Measurements from ENCODE around the gene GANAB. TPM values are rescaled to one million over a fixed set of nuclear protein-coding genes. Genes with fewer than 3 reads are reported as not detected.
"Not testable (repeated sequence)": the region's sequence is repeated elsewhere in the genome, so short reads cannot be mapped to it uniquely, and the experiment has no call there.

The GANAB gene
- total RNA-seq, 1 experiment from 2014 or later: 314 TPM

DNA sequence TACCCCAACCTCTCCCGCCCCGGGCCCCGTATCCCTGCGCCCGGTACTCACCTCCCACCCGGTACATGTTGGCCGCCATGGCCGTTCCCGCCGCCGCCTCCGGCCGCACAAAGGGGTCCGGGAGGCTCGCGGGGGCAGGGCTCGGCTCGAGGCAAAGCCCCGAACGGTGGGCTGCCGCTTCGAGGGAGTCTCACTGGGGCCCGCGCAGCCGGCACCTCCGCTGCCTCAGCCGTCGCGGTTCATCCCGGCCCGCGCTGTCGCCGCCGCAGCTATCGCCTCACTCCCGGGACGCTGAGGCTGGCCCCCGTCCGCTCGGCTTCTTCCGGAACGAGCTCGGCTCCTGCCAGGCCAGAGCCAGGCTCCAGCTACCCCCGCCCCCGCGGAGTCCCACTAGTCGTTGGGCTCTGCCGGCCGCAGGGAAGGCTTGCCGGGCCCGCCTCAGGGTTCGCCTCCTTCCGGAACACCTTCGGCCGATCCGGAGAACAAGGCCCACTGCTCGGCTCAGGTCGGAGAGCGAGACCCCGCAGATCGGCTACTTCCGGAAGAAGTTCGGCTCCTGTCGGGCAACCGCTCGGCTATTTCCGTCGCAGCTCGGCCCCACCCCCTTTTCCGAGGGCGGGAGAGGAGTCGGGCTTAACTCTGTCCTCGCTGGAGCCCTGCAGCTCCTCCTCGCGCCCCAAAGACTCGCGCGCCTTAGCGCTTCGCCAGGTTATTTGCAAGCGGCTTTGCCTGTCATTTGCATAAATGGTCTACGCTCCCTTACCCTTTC is 44.9 kb downstream of the GANAB start, which contains the start of gene MTA2:
TSS of gene MTA2 (minus strand) at position 494 of the 769 bp plus-strand sequence. CDS start at position 79, 415 bp downstream.
- peak; percentile 100 for DNase-seq (ENCODE audit: low spot score)

DNA sequence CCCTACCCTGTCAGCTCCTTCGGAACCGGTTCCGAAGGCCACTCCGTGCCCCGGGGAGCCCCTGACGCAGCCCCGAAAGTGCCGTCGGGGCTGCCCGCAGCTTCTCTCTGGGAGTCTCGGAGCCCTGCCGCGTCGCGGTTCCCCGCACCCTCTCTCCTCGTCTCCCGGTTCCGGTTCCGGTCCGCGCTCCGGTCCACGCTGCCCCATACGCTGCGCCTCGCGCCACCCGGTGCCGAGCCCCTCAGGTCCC is 45.4 kb downstream of the GANAB start:
- DNase-seq (ENCODE audit: low spot score): peak; percentile 43

DNA sequence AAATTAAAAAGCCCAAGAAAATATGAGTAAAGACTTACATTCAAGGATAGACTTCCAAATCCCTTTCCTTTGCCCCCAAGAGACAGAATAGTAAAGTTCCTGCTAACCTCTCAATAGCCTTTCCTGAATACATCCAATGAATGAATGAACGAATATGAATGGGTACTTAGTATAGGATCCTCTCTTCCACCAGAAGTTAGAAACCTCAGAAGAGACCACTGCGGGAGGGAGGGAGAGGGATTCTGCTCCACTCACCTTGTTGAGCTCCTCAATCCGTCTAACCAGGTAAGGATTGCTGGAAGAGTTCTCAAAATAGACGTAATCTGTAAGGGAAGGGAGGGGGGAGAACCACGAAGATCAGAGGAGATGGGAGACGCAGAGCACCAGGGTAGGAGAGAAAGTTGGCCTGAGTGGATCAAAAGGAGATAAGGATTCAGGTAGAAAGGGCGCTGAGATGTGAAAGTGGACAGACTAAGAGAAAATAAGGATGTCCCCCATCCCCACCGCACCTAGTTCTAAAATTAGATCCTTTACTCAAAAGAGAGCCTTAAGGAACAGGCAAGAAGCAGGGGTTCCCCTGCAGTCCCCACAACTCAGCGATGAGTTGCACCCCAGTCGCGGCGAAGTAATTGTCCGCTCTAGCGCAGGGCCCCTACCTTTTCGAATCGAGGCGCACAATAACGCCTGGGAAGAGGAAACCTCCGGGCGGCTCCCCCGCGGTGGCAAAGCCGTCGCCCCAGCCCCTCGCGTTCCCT is 45.9 kb downstream of the GANAB start:
- DNase-seq (ENCODE audit: low spot score): peak; percentile 38

DNA sequence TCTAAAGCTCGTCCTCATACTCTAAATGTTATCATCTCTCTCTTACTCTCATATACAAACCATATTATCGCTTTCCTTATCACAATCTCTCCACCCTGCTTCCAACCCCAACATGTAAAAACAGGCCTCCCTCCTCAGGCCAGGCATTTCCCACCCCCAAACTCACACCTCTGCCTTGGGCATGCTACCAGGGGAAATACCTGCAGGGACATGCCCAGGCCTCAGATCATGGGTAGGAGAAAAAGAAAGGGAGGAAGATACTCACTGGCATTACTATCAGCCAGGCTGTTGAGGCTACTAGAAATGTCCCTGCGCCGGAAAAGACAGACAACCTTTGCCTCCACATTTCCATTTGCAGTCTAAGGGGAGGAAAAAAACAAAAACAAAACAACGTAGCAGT is 46.5 kb downstream of the GANAB start:
- no peak for DNase-seq (ENCODE audit: low spot score)

DNA sequence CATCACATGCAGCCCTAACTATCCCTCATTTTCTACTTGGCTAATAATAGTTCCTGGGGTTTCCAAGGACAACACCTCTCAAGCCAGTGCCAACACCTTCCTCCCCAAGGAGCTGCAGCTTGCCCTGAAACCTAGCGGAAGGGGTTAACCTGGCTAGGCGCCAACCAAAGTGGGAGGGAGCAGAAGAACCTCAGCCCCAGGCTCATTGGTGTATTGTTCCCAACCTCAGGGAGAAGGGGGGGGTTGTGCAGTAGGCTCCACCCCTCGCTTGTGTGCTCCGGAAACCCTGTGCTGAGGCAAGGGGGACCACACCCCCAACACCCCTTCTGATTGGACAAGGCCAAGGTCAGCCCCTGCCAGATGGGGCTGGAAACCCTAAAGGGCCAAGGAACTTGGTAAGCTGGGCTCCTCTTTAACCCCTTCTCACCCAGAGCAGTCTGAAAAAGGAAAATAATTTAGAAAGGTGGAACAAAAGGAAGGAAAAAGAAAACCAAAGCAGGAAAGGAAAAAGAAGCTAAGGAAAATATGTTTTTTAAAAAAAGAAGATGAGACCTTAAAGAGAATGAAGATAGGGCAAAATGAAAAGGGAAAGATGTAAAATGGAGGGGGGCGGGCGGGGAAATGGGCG is 47.2 kb downstream of the GANAB start:
- DNase-seq (ENCODE audit: low spot score): peak; percentile 96

DNA sequence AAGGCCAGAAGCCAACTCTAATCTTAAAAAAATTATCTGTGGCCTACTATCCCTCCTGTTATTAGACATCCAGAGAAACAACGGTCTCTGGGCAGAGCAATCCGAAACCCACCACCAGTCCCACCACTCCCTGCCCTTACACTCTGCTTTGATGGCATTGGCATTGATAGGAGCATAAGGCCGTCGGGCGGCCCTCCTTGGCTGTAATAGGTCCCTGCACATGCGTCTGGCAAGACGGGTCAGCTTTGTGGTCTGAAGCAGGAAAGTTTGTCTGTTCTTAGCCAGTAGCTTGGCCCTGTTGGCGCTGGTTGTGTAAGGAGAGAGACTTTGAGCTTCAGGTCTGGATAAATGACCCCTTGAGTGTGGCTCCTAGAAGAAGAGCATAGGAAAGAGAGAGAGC is 51.3 kb downstream of the GANAB start:
- no peak for DNase-seq (ENCODE audit: low spot score)

DNA sequence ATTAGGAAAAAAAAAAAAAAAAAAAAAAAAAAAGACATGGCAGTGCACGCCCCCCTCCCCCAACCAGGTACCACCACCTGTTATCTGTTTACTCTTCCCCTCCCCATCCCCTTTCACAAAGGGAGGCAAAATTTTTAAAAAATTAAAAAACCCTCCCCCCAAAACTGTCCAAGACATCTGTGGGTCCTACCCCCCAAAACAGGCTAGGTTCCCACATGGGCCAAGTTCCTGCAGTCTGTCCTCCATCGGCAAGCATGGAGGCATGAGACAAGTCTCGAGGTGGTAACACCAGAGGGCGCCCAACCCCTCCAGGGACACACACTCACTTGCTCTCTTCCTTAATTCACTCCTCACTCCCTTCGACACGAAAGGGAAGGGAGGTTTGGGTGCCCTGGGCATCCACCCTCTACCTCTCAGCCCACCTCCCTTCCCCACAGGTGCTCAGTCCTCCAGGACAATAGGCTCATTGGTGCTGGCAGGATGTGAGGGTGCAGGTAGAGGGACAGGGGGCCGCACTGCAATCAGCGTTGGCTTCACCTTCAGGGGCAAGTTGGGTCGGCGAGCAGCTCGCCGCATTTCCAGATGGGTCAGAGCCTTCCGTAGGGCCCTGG is 52.9 kb downstream of the GANAB start:
- DNase-seq (ENCODE audit: low spot score): peak; percentile 88

DNA sequence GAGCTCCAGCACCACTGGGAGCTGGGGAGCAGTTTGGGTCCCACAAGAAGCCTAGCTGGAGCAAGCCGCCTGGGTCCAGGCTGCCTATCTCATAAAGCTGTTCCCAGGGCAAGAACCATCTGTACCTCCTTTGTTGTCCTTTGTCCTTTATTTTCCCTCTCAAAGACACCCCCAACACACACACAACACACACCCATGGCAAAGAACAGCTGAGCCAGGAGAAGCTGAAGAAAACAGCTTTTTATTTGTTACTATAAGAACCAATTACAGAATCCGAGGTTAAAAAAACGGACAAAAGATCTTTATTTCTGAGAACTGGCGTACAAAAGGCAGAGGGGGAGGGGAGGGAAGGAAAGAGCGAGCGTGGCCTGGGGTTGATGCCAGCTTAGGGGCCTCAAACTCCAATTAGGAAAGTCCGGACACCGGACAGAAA is 53.4 kb downstream of the GANAB start:
- no peak for DNase-seq (ENCODE audit: low spot score)

DNA sequence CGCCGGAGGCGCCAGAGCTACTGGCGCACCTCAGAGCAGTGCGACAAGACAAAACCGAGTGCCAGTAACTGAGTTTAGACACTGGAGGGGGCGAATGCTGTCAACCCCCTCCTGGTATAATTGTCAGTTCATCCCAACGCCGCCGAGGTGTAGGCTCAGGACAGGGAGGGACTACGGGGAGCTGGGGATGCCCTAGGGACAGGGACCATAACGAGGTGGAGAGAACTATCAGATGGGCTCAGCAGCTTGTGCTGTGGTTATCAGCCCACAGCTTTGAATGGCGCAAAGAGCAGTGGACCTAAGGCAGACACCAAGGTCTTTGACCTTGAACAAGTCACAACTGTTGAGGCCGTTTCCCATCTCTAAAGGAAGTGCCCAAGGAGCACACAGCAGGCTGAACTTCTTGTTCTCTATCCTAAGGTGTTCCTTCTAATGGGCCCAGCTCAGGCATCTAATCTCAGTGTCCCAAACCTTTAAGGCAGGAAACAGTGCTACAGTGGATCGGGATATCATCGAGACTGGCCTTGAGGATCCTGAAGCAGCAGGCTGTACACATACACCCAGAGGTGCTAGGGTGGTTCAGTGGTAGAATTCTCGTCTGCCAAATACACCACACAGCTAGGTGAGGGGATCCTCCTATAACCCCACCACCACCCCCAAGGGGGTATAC is 54.1 kb downstream of the GANAB start:
- DNase-seq (ENCODE audit: low spot score): no peak

DNA sequence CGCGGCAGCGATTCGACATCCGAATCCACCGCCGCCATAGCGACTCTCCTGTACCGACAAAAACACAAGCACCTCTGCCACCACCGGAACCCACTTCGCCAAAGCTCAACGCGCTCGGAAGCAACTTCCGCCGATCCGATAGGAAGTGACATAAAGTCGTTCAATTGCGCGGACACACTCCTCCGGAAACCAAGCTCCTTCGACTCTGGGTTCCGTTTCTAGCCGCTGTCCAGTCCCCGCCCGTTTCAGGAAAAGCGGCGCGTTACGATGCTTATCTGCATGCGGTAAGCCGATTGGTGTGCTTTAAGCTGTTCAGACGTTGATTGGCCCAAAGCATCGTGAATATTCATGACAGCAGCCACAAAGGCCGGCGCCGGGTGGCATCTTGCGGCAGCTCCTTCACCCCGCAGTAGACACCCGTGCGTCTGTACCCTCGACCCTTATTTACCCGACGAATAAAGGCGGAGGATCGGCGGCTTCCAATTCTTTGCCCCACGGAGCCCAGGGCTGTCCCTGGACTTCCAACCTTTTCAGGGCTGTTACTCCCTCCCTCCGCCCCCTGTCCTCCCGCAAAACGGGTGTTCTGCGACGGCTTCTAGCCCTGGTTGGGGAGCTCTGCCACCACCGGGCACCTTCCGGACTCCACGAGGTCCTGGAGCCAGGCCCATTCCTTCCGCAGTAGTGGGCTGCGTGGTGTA is 54.8 kb downstream of the GANAB start, which contains the start of gene TUT1:
TSS of gene TUT1 (minus strand) at position 76 of the 698 bp plus-strand sequence. CDS start at position 38, 38 bp downstream.
- peak; percentile 100 for DNase-seq (ENCODE audit: low spot score)

DNA sequence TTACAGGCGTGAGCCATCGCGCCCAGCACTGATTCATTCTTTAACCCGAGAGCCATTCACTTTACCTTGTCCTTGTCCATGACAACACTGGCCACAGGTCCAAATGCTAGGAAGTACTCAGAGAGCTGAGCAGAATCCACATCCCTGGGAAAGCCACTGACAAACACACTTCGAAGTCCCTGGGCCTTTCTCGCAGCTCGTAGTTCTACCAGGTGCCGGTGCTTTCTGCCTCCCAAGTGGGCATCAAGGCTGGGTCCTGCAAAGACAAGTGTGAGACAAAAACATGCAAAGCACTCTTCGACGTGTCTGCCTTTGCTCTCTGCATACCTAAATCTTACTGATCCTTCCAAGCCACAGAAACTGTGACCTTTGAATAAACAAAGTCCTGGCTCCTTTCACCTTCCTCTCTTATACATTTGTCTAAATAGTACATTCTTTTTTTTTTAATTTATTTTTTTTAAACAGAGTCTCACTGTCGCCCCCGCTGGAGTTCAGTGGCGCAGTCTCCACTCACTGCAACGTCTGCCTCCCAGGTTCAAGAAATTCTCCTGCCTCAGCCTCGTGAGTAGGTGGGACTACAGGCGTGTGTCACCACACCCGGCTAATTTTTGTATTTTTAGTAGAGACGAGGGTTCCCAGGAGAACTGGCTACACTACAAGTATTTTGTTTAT is 57.3 kb downstream of the GANAB start:
- DNase-seq (ENCODE audit: low spot score): no peak

DNA sequence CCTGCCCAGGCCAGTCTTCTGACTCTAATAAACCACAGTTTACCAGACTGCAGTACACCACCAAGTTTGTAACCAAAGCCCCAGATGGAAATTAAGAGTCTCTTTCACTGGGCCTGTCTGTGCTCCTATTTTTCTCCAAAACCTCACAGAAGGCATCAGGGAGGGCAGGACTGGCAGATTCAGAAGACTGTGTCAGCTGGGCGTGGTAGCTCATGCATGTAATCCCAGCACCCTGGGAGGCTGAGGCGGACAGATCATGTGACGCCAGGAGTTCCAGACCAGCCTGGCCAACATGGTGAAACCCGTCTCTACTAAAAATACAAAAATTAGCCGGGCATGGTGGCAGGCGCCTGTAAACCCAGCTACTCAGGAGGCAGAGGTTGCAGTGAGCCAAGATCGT is 61.1 kb downstream of the GANAB start:
- not testable (repeated sequence) for DNase-seq (ENCODE audit: low spot score)

DNA sequence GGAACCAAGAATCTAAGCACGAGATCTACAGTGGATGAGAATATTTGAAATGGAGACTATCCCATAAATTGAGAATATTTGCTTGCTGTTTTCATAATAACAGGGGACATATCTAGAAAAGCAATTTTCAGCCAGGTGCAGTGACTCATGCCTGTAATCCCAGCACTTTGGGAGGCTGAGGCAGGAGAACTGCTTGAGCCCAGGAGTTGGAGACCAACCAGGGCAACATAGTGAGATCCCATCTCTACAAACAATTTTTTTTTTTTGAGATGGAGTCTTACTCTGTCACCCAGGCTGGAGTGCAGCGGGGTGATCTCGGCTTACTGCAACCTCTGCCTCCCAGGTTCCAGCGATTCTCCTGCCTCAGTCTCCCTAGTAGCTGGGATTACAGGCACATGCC is 64.7 kb downstream of the GANAB start:
- not testable (repeated sequence) for DNase-seq (ENCODE audit: low spot score)

DNA sequence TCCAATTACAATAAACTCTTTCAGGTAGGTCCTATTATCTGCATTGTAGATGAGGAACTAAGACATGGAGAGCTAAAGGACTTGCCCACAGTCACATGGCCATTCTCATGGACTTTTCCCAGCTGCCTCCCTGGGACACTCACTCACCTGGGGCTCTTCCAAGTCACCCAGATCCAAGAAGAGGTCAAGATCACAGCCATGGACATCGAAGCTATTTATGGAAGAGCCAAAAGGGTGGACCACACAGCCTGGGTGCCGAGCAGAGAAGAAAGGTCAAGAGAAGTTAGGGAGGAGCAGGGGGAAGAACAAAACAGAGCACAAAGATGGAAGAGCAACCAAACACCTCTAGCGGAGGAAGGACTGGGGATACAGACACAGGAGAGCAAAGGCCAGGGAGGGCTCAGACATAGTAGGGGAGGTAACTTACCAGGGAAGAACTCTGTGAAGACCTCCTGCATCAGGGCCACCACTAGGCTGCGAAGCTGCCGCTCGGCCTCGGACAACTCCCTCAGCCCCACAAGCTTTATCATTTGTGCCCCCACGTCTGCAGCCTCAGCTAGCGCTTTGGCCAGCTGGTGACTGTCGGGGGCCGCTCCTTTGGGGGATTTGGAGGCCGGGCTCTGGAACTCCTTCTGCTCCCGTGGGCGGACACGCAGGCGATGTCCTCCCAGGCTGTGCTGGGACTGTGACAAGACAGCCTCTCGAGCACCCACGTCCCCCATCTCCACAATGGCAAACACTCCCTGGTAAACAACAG is 65.3 kb downstream of the GANAB start:
- no peak for DNase-seq (ENCODE audit: low spot score)

DNA sequence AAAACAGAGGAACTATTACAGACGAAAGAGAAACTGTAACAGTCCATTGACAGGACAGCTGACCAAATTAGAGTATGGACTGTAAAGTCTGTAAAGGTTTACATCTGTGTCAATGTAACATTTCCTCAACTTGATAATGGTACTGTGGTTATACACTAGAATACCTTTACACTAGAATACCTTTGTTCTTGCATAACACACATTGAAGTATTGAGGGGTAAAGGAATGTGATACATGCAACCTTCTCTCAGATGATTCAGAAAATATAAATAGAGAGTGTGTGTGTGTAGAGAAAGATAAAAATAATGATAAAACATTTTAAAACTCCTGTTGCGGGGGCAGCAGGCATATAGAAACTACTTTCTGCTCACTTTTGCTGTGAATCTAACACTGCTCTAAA is 67.2 kb downstream of the GANAB start:
- DNase-seq (ENCODE audit: low spot score): no peak

DNA sequence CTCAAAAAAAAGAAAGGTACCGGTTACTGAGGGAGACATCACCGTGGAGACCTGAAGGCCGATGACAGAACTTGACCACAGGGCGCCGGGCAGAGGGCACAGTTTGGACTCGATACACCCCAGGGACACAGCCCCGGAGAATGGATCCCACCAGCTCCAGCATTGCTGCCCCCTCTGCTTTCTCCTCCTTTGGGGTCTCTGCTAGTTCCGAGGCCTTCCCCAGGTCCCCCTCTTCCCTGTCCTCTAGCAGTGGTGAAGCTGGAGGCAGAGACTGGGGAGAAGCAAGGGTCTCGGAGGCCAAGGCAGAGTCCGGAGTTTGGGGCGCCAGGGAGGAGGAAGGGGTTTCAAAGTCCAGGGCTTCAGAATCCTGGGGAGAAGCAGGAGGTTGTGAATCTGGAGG is 67.9 kb downstream of the GANAB start:
- DNase-seq (ENCODE audit: low spot score): no peak

DNA sequence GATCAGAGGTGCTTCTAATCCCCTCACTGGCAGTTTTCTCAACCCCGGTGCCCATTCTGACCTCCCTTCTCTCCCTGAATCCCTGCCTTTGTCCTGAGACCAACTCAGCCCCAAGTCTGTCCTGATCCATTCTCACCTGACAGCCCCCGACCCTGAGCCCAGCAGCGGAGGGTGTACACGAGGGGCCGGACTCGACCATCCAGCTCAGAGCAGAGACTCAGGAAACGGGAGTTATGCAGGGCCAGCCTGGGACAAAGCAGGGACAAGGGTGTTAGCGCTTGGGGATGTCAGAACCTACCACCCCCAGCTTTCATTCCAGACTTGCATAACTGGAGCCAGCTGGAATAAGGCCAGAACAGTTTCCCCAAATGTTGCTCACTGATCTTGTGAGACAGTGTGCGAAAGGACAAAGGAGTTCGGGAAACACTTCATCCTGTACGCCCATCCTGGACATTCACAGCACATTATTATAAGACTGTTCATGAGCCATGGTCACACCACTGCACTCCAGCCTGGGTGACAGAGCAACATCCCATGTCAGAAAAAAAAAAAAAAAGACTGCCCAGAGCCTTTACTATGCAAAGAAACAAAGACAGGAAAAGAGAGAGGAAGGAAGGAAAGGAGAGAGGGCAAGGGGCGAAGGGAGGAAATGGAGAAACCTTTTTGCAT is 69.2 kb downstream of the GANAB start:
- no peak for DNase-seq (ENCODE audit: low spot score)

DNA sequence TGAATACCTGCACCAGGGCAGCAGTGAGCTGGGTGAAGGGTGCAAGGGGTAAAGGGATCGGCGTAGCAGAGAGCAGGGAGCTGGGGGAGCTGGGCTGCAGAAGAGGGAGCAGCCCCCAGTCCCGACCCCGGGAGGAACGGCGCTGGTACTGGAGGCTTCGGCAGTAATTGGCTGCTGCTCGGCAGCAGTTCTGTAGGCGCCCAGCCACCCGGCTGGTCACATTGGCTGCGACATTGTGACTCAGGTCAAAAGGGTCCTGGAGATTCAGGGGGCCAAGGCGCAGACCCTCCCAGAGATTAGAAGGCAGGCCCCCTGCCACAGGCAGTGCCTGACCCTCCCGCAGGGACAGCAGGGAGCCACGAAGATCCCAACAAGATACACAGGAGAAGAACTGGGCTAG is 70.6 kb downstream of the GANAB start:
- no peak for DNase-seq (ENCODE audit: low spot score)

DNA sequence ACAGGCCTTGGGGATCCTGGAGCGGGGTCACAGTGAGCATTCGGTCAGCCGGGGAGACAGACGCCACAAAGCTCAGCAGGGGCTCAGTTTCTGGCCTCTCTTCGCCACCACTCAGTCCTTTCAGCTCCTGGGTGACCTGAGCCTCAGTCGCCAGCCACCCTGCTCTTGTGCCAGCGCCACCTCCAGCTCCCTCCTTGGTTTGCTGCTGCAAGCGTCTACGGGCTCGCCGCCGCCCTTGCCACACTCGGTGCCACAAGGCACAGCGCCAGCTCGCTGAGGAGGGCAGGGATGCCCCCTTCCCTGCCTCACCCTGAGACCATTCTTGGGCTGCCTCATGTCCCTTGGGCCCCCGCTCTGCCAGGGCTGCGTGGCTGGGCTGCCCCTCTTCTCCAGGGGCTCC is 71.3 kb downstream of the GANAB start:
- peak; percentile 58 for DNase-seq (ENCODE audit: low spot score)
